Sigmoid colon (tissue), 7 donors: ENCODE data around the gene APBB2. TPM values are rescaled to one million over a fixed set of nuclear protein-coding genes. Genes with fewer than 3 reads are reported as not detected.

Source experiments
- DNase-seq: peaks from one replicate; pipeline ENCODE4 v3.0.0-alpha.2; 2019
- H3K27ac ChIP-seq, 4 donors: fragments of 200-600 bp; sonication (generic); one replicate each; pipeline ENCODE4 v1.5.1; 2016 to 2019; ENCODE audit warnings: mild to moderate bottlenecking in 1 of 4
- H3K27me3 ChIP-seq, 3 donors: fragments of 200-600 bp; sonication (generic); one replicate each; pipeline ENCODE4 v1.5.1; 2019; ENCODE audit warnings: mild to moderate bottlenecking in 1 of 3
- H3K36me3 ChIP-seq, 4 donors: fragments of 200-600 bp; sonication (generic); one replicate each; pipeline ENCODE4 v1.5.1; 2016 to 2019
- H3K4me1 ChIP-seq, 4 donors: fragments of 200-600 bp; sonication (generic); one replicate each; pipeline ENCODE4 v1.5.1; 2017 to 2019
- H3K4me3 ChIP-seq, 4 donors: fragments of 200-600 bp; sonication (generic); one replicate each; pipeline ENCODE4 v1.5.1; 2017 to 2019; ENCODE audit warnings: mild to moderate bottlenecking in 2 of 4, moderate library complexity in 1 of 4
- H3K9me3 ChIP-seq, 4 donors: fragments of 200-600 bp in 3 of 4; sonication (generic) in 3 of 4; one replicate each; pipeline versions ENCODE4 v1.5.1 to v1.6.1; 2013 to 2019
- CTCF ChIP-seq, 4 experiments: fragments of 450-650 bp in 3 of 4; fragments of 200-600 bp in 1 of 4; IDR thresholded peaks; one replicate each; pipeline ENCODE4 v1.5.1; 2016 to 2019; ENCODE audit warnings: antibody characterized with exemption in 4 of 4, mild to moderate bottlenecking in 3 of 4, moderate library complexity in 2 of 4
- EP300 ChIP-seq, 4 donors: sonication (generic); formaldehyde crosslinking; IDR thresholded peaks; one replicate each; pipeline ENCODE4 v1.6.1; 2017; ENCODE audit warnings: antibody characterized with exemption in 4 of 4
- POLR2A ChIP-seq, 2 donors: fragments of 450-650 bp; IDR thresholded peaks; one replicate each; pipeline ENCODE4 v1.6.1; 2016; ENCODE audit warnings: antibody characterized with exemption in 2 of 2, mild to moderate bottlenecking in 2 of 2, moderate library complexity in 2 of 2
- POLR2AphosphoS5 ChIP-seq, 4 donors: sonication (generic); formaldehyde crosslinking; IDR thresholded peaks; one replicate each; pipeline ENCODE4 v1.6.1; 2017; ENCODE audit warnings: antibody characterized with exemption in 4 of 4
- WGBS, 2 donors: extraction: QIAGEN DNeasy Blood & Tissue Kit; methylation state at CpG; one replicate each; pipeline ENCODE4 v1.1.7; 2013; 5-methylcytosine and 5-hydroxymethylcytosine counted together
- intact Hi-C: fragments of 100-400 bp; cut with DNase I; formaldehyde crosslinking; loops from one replicate; pipeline ENCODE4 v1.15.1; 2023
- polyA plus RNA-seq, 3 donors: library from polyadenylated mRNA; stranded (reverse); fragments of 200-250 nt; gene quantifications; one replicate each; pipeline ENCODE4 v1.2.3, GENCODE V29; 2013
- total RNA-seq, 4 donors: library from RNA; depleted of rRNA; stranded (reverse); fragments of >200 nt; gene quantifications; one replicate each; pipeline ENCODE4 v1.1.0, GENCODE V29; 2016
- donor health status: healthy with polysubstance abuse.
- donor health status: Bipolar disorder and iron deficiency.
- donor health status: healthy.

Gene APBB2
- total and polyA plus RNA-seq, 7 donors: 7.8 to 108 (median 69.1) TPM

- Histone ChIP-seq H3K27me3 (no peaks in the 10 kb centered on the region), H3K4me1 (peaks cover 0 to 38% (median 24%) of the 10 kb centered on the region in 4 donors), H3K9me3 (no peaks in the 10 kb centered on the region), H3K4me3 (no peak overlapping the region), H3K36me3 (no peaks in the 10 kb centered on the region), H3K27ac (no peak overlapping the region)
- no peak for TF ChIP-seq CTCF (IDR thresholded peaks at IDR 0.05)
- no peak for TF ChIP-seq POLR2AphosphoS5 (IDR thresholded peaks at IDR 0.05)
- no peak for TF ChIP-seq EP300 (IDR thresholded peaks at IDR 0.05)
- TF ChIP-seq POLR2A (IDR thresholded peaks at IDR 0.05): no peak
- DNase-seq: no peak
- 88 to 89% methylated on average over 4 of the region's 4 CpGs for WGBS, 2 donors
- intact Hi-C loops: no loop called here
These were observed 13.8 kb downstream of the APBB2 start for GRCh38 chr4:41200486-41201017.

DNA sequence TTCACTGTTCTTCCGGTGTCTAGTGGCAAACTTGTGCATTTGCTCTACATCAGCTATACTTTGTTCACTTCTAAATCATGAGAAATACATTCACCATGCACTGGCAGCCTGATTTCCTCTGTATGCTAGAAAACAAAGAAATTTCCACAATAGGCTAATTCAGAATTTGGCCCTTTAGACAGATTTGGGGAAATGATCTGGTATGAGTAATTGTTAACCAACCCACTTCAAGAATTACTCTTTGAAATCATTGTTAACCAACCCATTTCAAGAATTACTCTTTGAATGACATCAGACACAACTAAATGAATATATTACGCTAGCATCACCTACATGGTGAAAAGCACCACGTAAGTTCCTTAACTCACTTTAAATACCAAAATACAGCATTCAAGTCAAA lies 14.6 kb downstream of the APBB2 start:
- intact Hi-C loops: loop anchor here (5.0 kb wide), 1 partner anchor 37 kb away; no protein-coding TSS in a partner anchor
- H3K27me3 ChIP-seq: no peaks in the 10 kb centered on the region
- H3K36me3 ChIP-seq: no peaks in the 10 kb centered on the region
- no peak for TF ChIP-seq CTCF (IDR thresholded peaks at IDR 0.05)
- no peak for TF ChIP-seq POLR2A (IDR thresholded peaks at IDR 0.05)
- no peak for TF ChIP-seq POLR2AphosphoS5 (IDR thresholded peaks at IDR 0.05)
- TF ChIP-seq EP300 (IDR thresholded peaks at IDR 0.05): no peak
- DNase-seq: no peak
- H3K9me3 ChIP-seq: no peaks in the 10 kb centered on the region
- H3K4me3 ChIP-seq: no peak overlapping the region
- H3K4me1 ChIP-seq: peaks cover 0 to 30% (median 17%) of the 10 kb centered on the region in 4 donors
- 72 to 89% methylated on average over 3 of the region's 3 CpGs for WGBS, 2 donors
- H3K27ac ChIP-seq: no peak overlapping the region

GRCh38 chr4:41197996-41198395 lies 16.3 kb downstream of the APBB2 start:
- intact Hi-C loops: loop anchor here (5.0 kb wide), 1 partner anchor 36 kb away; no protein-coding TSS in a partner anchor
- no peak overlapping the region for H3K4me3 ChIP-seq
- peaks cover 0 to 13% (median 3%) of the 10 kb centered on the region in 4 donors for H3K4me1 ChIP-seq
- no peaks in the 10 kb centered on the region for H3K36me3 ChIP-seq
- no peak overlapping the region for H3K27ac ChIP-seq
- 93 to 95% methylated on average over 2 of the region's 2 CpGs for WGBS, 2 donors
- no peaks in the 10 kb centered on the region for H3K9me3 ChIP-seq
- TF ChIP-seq EP300 (IDR thresholded peaks at IDR 0.05) (no peak), POLR2A (IDR thresholded peaks at IDR 0.05) (no peak), CTCF (IDR thresholded peaks at IDR 0.05) (no peak), POLR2AphosphoS5 (IDR thresholded peaks at IDR 0.05) (no peak)
- no peak for DNase-seq
- H3K27me3 ChIP-seq: no peaks in the 10 kb centered on the region

GRCh38 chr4:41197495-41197894 lies 16.8 kb downstream of the APBB2 start:
- no peak for TF ChIP-seq POLR2A (IDR thresholded peaks at IDR 0.05)
- no peak for TF ChIP-seq EP300 (IDR thresholded peaks at IDR 0.05)
- no peak for TF ChIP-seq POLR2AphosphoS5 (IDR thresholded peaks at IDR 0.05)
- no peak for DNase-seq
- H3K36me3 ChIP-seq: no peaks in the 10 kb centered on the region
- no peak overlapping the region for H3K27ac ChIP-seq
- no peaks in the 10 kb centered on the region for H3K9me3 ChIP-seq
- intact Hi-C loops: loop anchor here (5.0 kb wide), 1 partner anchor 35 kb away; no protein-coding TSS in a partner anchor
- H3K27me3 ChIP-seq: no peaks in the 10 kb centered on the region
- 83 to 91% methylated on average over 3 of the region's 3 CpGs for WGBS, 2 donors
- H3K4me1 ChIP-seq: peaks cover 0 to 10% (median under 1%) of the 10 kb centered on the region in 4 donors
- H3K4me3 ChIP-seq: no peak overlapping the region

DNA sequence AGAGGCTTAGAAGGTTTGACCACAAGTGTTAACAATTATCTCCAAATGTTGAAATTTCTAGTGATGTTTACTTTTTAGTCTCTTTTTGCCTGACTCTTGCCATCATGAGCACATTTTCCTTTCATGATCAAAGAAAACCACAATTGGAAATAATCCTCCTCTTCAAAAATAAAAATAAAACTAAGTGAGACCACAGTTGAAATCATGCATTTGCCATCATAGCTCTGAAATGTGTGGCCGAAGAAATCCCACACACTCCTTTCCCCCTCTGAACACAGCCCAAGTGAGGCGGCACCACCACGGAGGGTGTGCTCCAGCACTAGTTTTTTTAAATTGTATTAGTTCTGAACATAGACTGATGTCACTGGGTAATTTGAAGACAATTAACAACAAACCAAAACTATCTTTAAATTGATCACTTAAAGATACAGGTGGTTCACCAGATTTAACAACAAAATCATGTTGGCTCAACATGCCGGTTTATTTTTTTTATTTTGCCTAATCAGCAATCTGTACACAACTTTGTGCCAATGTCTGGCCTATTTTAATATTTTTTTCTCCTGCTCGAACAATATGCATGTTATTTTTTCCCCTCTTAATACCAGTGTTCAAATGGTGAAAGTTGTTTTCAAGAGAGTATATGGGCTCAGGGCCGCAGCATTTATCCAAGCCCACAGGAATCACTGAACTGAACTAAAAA lies 17.6 kb downstream of the APBB2 start:
- no peaks in the 10 kb centered on the region for H3K36me3 ChIP-seq
- no peaks in the 10 kb centered on the region for H3K9me3 ChIP-seq
- no peak overlapping the region for H3K4me3 ChIP-seq
- no peak overlapping the region for H3K27ac ChIP-seq
- peaks cover 0 to 3% (median 0%) of the 10 kb centered on the region in 4 donors for H3K4me1 ChIP-seq
- H3K27me3 ChIP-seq: no peaks in the 10 kb centered on the region
- 86 to 87% methylated on average over 6 of the region's 6 CpGs for WGBS, 2 donors
- no peak for TF ChIP-seq POLR2A (IDR thresholded peaks at IDR 0.05)
- no peak for TF ChIP-seq CTCF (IDR thresholded peaks at IDR 0.05)
- intact Hi-C loops: loop anchor here (5.0 kb wide), 1 partner anchor 34 kb away; no protein-coding TSS in a partner anchor
- DNase-seq: no peak
